ENCODE data around the gene BICD2. TPM values are rescaled to one million over a fixed set of nuclear protein-coding genes. Genes with fewer than 3 reads are reported as not detected.

BICD2 gene
- total and polyA plus RNA-seq, 4 donors: 2.5 to 16.0 (median 11.2) TPM

DNA sequence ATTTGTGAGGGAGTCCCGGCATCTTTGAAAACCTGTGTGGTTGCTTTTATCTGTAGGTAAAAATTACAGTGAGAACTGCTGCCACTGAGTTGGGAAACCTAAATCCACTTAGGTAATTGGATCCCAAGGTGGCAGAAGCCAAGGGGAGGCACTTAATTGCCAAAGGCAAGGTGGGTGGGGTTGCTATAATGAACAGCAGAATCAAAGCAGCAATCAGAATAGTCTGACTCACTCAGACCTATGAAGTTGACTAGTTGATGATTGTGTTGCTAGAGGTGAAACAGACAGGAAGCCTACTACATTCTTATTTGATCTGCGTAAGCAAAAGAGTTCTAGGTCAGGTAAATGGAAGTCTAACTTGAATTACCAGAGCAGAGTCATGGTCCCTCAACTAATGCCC, 17.3 kb upstream of the BICD2 start:
- H3K9me3 ChIP-seq (ENCODE audit: control insufficient read depth in 4 of 4, low read length in 3 of 4): peaks cover 0 to 2% (median 0%) of the 10 kb centered on the region in 4 donors
- no peak overlapping the region for H3K27ac ChIP-seq (ENCODE audit: low read depth in 1 of 2, low read length in 2 of 2)
- no peaks in the 10 kb centered on the region for H3K27me3 ChIP-seq (ENCODE audit: control insufficient read depth in 4 of 4, insufficient read depth in 4 of 4, low read length in 3 of 4)
- no peaks in the 10 kb centered on the region for H3K36me3 ChIP-seq (ENCODE audit: control insufficient read depth in 4 of 4, insufficient read depth in 3 of 4, low read depth in 1 of 4, low read length in 3 of 4)
- no peak for TF ChIP-seq GABPA (IDR thresholded peaks at IDR 0.05 in 1 of 2, conservative IDR thresholded peaks at IDR 0.05 in 1 of 2)
- TF ChIP-seq, protein P1, sequence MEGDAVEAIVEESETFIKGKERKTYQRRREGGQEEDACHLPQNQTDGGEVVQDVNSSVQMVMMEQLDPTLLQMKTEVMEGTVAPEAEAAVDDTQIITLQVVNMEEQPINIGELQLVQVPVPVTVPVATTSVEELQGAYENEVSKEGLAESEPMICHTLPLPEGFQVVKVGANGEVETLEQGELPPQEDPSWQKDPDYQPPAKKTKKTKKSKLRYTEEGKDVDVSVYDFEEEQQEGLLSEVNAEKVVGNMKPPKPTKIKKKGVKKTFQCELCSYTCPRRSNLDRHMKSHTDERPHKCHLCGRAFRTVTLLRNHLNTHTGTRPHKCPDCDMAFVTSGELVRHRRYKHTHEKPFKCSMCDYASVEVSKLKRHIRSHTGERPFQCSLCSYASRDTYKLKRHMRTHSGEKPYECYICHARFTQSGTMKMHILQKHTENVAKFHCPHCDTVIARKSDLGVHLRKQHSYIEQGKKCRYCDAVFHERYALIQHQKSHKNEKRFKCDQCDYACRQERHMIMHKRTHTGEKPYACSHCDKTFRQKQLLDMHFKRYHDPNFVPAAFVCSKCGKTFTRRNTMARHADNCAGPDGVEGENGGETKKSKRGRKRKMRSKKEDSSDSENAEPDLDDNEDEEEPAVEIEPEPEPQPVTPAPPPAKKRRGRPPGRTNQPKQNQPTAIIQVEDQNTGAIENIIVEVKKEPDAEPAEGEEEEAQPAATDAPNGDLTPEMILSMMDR (IDR thresholded peaks at IDR 0.05; ENCODE audit: low read depth, low read length, missing input control): no peak
- TF ChIP-seq, protein P2, sequence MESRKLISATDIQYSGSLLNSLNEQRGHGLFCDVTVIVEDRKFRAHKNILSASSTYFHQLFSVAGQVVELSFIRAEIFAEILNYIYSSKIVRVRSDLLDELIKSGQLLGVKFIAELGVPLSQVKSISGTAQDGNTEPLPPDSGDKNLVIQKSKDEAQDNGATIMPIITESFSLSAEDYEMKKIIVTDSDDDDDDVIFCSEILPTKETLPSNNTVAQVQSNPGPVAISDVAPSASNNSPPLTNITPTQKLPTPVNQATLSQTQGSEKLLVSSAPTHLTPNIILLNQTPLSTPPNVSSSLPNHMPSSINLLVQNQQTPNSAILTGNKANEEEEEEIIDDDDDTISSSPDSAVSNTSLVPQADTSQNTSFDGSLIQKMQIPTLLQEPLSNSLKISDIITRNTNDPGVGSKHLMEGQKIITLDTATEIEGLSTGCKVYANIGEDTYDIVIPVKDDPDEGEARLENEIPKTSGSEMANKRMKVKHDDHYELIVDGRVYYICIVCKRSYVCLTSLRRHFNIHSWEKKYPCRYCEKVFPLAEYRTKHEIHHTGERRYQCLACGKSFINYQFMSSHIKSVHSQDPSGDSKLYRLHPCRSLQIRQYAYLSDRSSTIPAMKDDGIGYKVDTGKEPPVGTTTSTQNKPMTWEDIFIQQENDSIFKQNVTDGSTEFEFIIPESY (IDR thresholded peaks at IDR 0.05): no peak
- no peak for TF ChIP-seq TAF1 (conservative IDR thresholded peaks at IDR 0.05)
- TF ChIP-seq HNF4G (IDR thresholded peaks at IDR 0.05): no peak
- no peak for TF ChIP-seq YY1 (IDR thresholded peaks at IDR 0.05)
- TF ChIP-seq FOXA1 (IDR thresholded peaks at IDR 0.05): no peak
- TF ChIP-seq, protein P3, sequence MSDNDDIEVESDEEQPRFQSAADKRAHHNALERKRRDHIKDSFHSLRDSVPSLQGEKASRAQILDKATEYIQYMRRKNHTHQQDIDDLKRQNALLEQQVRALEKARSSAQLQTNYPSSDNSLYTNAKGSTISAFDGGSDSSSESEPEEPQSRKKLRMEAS (IDR thresholded peaks at IDR 0.05): no peak
- no peak for TF ChIP-seq FOXA2 (IDR thresholded peaks at IDR 0.05)
- no peaks in the 10 kb centered on the region for H3K4me1 ChIP-seq (ENCODE audit: control insufficient read depth in 4 of 4, insufficient read depth in 4 of 4, low read length in 3 of 4)
- no peak overlapping the region for H3K9ac ChIP-seq (ENCODE audit: low read depth in 1 of 2, low read length in 2 of 2)
- DNase-seq (ENCODE audit: low spot score): no peak
- H3K4me3 ChIP-seq (ENCODE audit: low read depth in 1 of 3, low read length in 3 of 3): no peak overlapping the region
- 80% methylated on average over 2 of the region's 2 CpGs for WGBS

DNA sequence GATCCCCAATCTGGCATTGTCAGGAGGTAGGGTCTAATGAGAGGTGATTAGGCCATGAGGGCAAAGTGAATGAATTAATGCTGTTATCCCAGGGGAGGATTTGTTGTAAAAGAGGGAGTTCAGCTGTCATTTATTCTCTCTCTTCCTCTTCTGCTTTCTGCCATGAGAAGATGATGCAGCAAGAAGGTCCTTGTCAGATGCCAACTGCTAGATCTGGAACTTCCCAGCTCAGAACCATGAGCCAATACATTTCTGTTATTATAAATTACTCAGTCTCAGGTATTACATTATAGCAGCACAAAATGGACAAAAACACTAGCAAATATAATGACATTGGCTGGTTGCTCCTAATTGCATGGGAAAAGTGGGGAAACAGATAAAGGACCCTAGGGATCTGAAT, 15.6 kb upstream of the BICD2 start:
- no peak for DNase-seq (ENCODE audit: low spot score)
- Histone ChIP-seq H3K4me3 (ENCODE audit: low read depth in 1 of 3, low read length in 3 of 3) (no peak overlapping the region), H3K27me3 (ENCODE audit: control insufficient read depth in 4 of 4, insufficient read depth in 4 of 4, low read length in 3 of 4) (no peaks in the 10 kb centered on the region), H3K36me3 (ENCODE audit: control insufficient read depth in 4 of 4, insufficient read depth in 3 of 4, low read depth in 1 of 4, low read length in 3 of 4) (no peaks in the 10 kb centered on the region), H3K27ac (ENCODE audit: low read depth in 1 of 2, low read length in 2 of 2) (no peak overlapping the region), H3K4me1 (ENCODE audit: control insufficient read depth in 4 of 4, insufficient read depth in 4 of 4, low read length in 3 of 4) (no peaks in the 10 kb centered on the region), H3K9me3 (ENCODE audit: control insufficient read depth in 4 of 4, low read length in 3 of 4) (peaks cover 0 to 2% (median 0%) of the 10 kb centered on the region in 4 donors), H3K9ac (ENCODE audit: low read depth in 1 of 2, low read length in 2 of 2) (no peak overlapping the region)
- TF ChIP-seq, protein P4, sequence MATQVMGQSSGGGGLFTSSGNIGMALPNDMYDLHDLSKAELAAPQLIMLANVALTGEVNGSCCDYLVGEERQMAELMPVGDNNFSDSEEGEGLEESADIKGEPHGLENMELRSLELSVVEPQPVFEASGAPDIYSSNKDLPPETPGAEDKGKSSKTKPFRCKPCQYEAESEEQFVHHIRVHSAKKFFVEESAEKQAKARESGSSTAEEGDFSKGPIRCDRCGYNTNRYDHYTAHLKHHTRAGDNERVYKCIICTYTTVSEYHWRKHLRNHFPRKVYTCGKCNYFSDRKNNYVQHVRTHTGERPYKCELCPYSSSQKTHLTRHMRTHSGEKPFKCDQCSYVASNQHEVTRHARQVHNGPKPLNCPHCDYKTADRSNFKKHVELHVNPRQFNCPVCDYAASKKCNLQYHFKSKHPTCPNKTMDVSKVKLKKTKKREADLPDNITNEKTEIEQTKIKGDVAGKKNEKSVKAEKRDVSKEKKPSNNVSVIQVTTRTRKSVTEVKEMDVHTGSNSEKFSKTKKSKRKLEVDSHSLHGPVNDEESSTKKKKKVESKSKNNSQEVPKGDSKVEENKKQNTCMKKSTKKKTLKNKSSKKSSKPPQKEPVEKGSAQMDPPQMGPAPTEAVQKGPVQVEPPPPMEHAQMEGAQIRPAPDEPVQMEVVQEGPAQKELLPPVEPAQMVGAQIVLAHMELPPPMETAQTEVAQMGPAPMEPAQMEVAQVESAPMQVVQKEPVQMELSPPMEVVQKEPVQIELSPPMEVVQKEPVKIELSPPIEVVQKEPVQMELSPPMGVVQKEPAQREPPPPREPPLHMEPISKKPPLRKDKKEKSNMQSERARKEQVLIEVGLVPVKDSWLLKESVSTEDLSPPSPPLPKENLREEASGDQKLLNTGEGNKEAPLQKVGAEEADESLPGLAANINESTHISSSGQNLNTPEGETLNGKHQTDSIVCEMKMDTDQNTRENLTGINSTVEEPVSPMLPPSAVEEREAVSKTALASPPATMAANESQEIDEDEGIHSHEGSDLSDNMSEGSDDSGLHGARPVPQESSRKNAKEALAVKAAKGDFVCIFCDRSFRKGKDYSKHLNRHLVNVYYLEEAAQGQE (IDR thresholded peaks at IDR 0.05): no peak
- TF ChIP-seq, protein P5, sequence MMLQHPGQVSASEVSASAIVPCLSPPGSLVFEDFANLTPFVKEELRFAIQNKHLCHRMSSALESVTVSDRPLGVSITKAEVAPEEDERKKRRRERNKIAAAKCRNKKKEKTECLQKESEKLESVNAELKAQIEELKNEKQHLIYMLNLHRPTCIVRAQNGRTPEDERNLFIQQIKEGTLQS (IDR thresholded peaks at IDR 0.05): no peak
- no peak for TF ChIP-seq FOXA2 (IDR thresholded peaks at IDR 0.05)
- TF ChIP-seq TAF1 (conservative IDR thresholded peaks at IDR 0.05): no peak
- no peak for TF ChIP-seq JUND (IDR thresholded peaks at IDR 0.05)
- TF ChIP-seq RAD21 (IDR thresholded peaks at IDR 0.05): no peak
- TF ChIP-seq FOXA1 (IDR thresholded peaks at IDR 0.05): no peak
- TF ChIP-seq YY1 (IDR thresholded peaks at IDR 0.05): no peak
- TF ChIP-seq RXRA (IDR thresholded peaks at IDR 0.05): no peak
- no peak for TF ChIP-seq NR2F2 (IDR thresholded peaks at IDR 0.05)
- no peak for TF ChIP-seq SP1 (IDR thresholded peaks at IDR 0.05)
- no peak for TF ChIP-seq EGR1 (IDR thresholded peaks at IDR 0.05; ENCODE audit: low read depth in 2 of 2)
- TF ChIP-seq, protein P1 (IDR thresholded peaks at IDR 0.05; ENCODE audit: low read depth, low read length, missing input control): no peak
